ENCODE data around the gene NTM. TPM values are rescaled to one million over a fixed set of nuclear protein-coding genes. Genes with fewer than 3 reads are reported as not detected.
"Not testable (repeated sequence)": the region's sequence is repeated elsewhere in the genome, so short reads cannot be mapped to it uniquely, and the experiment has no call there.

Gene NTM
- total and polyA plus RNA-seq, 4 experiments from 2014 or later = not detected

DNA sequence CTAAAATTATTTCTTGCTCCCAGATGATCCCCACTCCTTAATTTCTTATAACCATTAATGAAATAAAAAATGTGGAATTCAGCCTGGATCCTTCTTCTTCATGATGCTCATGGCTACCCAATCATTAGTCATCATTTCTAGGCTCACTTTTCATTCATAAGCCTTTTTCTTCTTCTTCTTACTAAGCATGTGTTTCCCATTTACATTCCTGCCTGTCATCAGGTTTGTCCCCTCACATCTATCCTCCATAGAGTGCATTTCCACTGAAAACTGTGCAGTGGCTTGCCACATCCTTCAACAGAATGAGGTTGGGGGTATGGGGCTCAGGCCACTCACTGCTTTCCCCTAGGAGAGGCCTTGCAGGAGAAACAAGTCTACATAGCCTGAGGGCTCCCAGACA lies 35.8 kb upstream of the NTM start:
- H3K9me3 Mint-ChIP-seq = peaks cover 0 to 10% (median 0%) of the 10 kb centered on the region in 8 donors
- ChIA-PET POLR2A (ENCODE audit: partially characterized antibody) (no interaction called here), CTCF (ENCODE audit: partially characterized antibody) (no interaction called here)
- no peaks in the 10 kb centered on the region for H3K4me1 ChIP-seq (ENCODE audit: insufficient read depth, low read length)
- H3K36me3 ChIP-seq (ENCODE audit: insufficient read depth, low read length) = no peaks in the 10 kb centered on the region
- no peaks in the 10 kb centered on the region for H3K27me3 Mint-ChIP-seq
- H3K36me3 Mint-ChIP-seq = no peaks in the 10 kb centered on the region
- H3K27me3 ChIP-seq (ENCODE audit: insufficient read depth, low read length) = no peaks in the 10 kb centered on the region
- no peak overlapping the region for H3K4me3 ChIP-seq (ENCODE audit: low read length in 2 of 2)
- H3K4me3 Mint-ChIP-seq = no peak overlapping the region
- intact Hi-C loops (cut with micrococcal nuclease) = no loop called here
- H3K27ac ChIP-seq (ENCODE audit: low read depth, low read length) = no peak overlapping the region
- no peaks in the 10 kb centered on the region for H3K9me3 ChIP-seq (ENCODE audit: control insufficient read depth in 1 of 2, low read length in 2 of 2)
- H3K27ac Mint-ChIP-seq = no peak overlapping the region
- no peaks in the 10 kb centered on the region for H3K4me1 Mint-ChIP-seq
- no peak for DNase-seq

GRCh38 chr11:131341900-131342299 lies 28.5 kb upstream of the NTM start:
- POLR2A ChIA-PET (ENCODE audit: partially characterized antibody); CTCF ChIA-PET (ENCODE audit: partially characterized antibody); H3K27me3 ChIP-seq (ENCODE audit: insufficient read depth, low read length); H3K36me3 ChIP-seq (ENCODE audit: insufficient read depth, low read length); H3K27ac Mint-ChIP-seq; DNase-seq; H3K9me3 Mint-ChIP-seq; H3K27ac ChIP-seq (ENCODE audit: low read depth, low read length); H3K36me3 Mint-ChIP-seq; H3K9me3 ChIP-seq (ENCODE audit: control insufficient read depth in 1 of 2, low read length in 2 of 2); intact Hi-C loops (cut with micrococcal nuclease); H3K4me1 Mint-ChIP-seq; H3K4me3 Mint-ChIP-seq; H3K27me3 Mint-ChIP-seq; H3K4me1 ChIP-seq (ENCODE audit: insufficient read depth, low read length); H3K4me3 ChIP-seq (ENCODE audit: low read length in 2 of 2): not testable (repeated sequence)

DNA sequence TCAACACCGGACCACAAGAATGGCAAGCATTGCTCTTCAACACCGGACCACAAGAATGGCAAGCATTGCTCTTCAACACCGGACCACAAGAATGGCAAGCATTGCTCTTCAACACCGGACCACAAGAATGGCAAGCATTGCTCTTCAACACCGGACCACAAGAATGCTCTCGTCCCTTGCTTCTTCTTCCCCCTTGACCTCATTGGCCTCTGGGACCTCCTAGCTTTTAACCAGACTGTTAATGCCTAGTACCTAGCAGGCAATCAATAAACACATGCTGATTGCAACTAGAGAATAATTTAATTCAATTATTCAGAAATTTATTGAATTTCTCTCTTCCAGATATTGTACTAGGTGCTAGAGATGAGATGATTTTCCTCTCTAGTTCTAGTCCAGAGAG lies 28.0 kb upstream of the NTM start:
- CTCF ChIA-PET (ENCODE audit: partially characterized antibody); H3K27me3 Mint-ChIP-seq; H3K4me3 ChIP-seq (ENCODE audit: low read length in 2 of 2); H3K9me3 Mint-ChIP-seq; DNase-seq; H3K4me3 Mint-ChIP-seq; intact Hi-C loops (cut with micrococcal nuclease); POLR2A ChIA-PET (ENCODE audit: partially characterized antibody); H3K27me3 ChIP-seq (ENCODE audit: insufficient read depth, low read length); H3K4me1 ChIP-seq (ENCODE audit: insufficient read depth, low read length); H3K36me3 ChIP-seq (ENCODE audit: insufficient read depth, low read length); H3K27ac ChIP-seq (ENCODE audit: low read depth, low read length); H3K4me1 Mint-ChIP-seq; H3K9me3 ChIP-seq (ENCODE audit: control insufficient read depth in 1 of 2, low read length in 2 of 2); H3K36me3 Mint-ChIP-seq; H3K27ac Mint-ChIP-seq: not testable (repeated sequence)

DNA sequence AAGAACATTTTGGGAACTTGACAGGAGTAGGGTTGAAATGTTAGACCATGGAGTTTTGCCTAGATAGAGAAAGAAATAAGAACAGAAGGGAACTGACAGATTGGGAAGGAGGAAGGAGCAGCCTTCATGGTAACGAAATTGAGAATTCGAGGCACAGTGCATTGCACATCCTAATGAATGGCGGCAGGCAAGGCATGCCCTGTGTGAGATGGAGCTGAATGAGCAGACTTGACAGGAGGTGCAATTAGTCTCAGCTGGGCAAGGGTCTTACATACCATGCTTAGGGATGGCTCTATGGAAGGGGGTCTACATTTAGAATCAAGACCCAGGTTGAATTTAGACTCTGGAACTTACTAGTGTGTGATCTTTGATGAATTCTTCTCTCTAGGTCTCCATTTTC lies 25.0 kb upstream of the NTM start:
- H3K4me3 Mint-ChIP-seq = no peak overlapping the region
- no peaks in the 10 kb centered on the region for H3K36me3 Mint-ChIP-seq
- H3K27ac Mint-ChIP-seq = no peak overlapping the region
- DNase-seq = no peak
- Histone ChIP-seq H3K27ac (ENCODE audit: low read depth, low read length) (no peak overlapping the region), H3K4me1 (ENCODE audit: insufficient read depth, low read length) (no peaks in the 10 kb centered on the region), H3K4me3 (ENCODE audit: low read length in 2 of 2) (no peak overlapping the region), H3K36me3 (ENCODE audit: insufficient read depth, low read length) (no peaks in the 10 kb centered on the region), H3K9me3 (ENCODE audit: control insufficient read depth in 1 of 2, low read length in 2 of 2) (no peaks in the 10 kb centered on the region), H3K27me3 (ENCODE audit: insufficient read depth, low read length) (no peaks in the 10 kb centered on the region)
- H3K9me3 Mint-ChIP-seq = peaks cover 0 to 9% (median 3%) of the 10 kb centered on the region in 8 donors
- no peaks in the 10 kb centered on the region for H3K4me1 Mint-ChIP-seq
- POLR2A ChIA-PET (ENCODE audit: partially characterized antibody) = no interaction called here
- H3K27me3 Mint-ChIP-seq = no peaks in the 10 kb centered on the region
- CTCF ChIA-PET (ENCODE audit: partially characterized antibody) = no interaction called here
- intact Hi-C loops (cut with micrococcal nuclease) = no loop called here

- H3K4me3 ChIP-seq (ENCODE audit: low read length in 2 of 2) = no peak overlapping the region
- H3K36me3 ChIP-seq (ENCODE audit: insufficient read depth, low read length) = no peaks in the 10 kb centered on the region
- H3K9me3 ChIP-seq (ENCODE audit: control insufficient read depth in 1 of 2, low read length in 2 of 2) = no peaks in the 10 kb centered on the region
- no peaks in the 10 kb centered on the region for H3K27me3 ChIP-seq (ENCODE audit: insufficient read depth, low read length)
- intact Hi-C loops (cut with micrococcal nuclease) = no loop called here
- Mint-ChIP-seq H3K27me3 (no peaks in the 10 kb centered on the region), H3K4me3 (no peak overlapping the region), H3K27ac (no peak overlapping the region), H3K4me1 (no peaks in the 10 kb centered on the region), H3K9me3 (peaks cover 0 to 13% (median 3%) of the 10 kb centered on the region in 8 donors), H3K36me3 (no peaks in the 10 kb centered on the region)
- ChIA-PET POLR2A (ENCODE audit: partially characterized antibody) (no interaction called here), CTCF (ENCODE audit: partially characterized antibody) (no interaction called here)
- H3K27ac ChIP-seq (ENCODE audit: low read depth, low read length) = no peak overlapping the region
- no peaks in the 10 kb centered on the region for H3K4me1 ChIP-seq (ENCODE audit: insufficient read depth, low read length)
- no peak for DNase-seq
Observed at GRCh38 chr11:131349368-131350086, 20.9 kb upstream of the NTM start.

GRCh38 chr11:131350872-131351271 lies 19.5 kb upstream of the NTM start:
- no peaks in the 10 kb centered on the region for H3K36me3 ChIP-seq (ENCODE audit: insufficient read depth, low read length)
- ChIA-PET POLR2A (ENCODE audit: partially characterized antibody) (no interaction called here), CTCF (ENCODE audit: partially characterized antibody) (no interaction called here)
- H3K27ac Mint-ChIP-seq = no peak overlapping the region
- H3K9me3 ChIP-seq (ENCODE audit: control insufficient read depth in 1 of 2, low read length in 2 of 2) = no peaks in the 10 kb centered on the region
- H3K4me1 ChIP-seq (ENCODE audit: insufficient read depth, low read length) = no peaks in the 10 kb centered on the region
- no peaks in the 10 kb centered on the region for H3K4me1 Mint-ChIP-seq
- no peaks in the 10 kb centered on the region for H3K27me3 ChIP-seq (ENCODE audit: insufficient read depth, low read length)
- intact Hi-C loops (cut with micrococcal nuclease) = no loop called here
- H3K27ac ChIP-seq (ENCODE audit: low read depth, low read length) = no peak overlapping the region
- no peak overlapping the region for H3K4me3 ChIP-seq (ENCODE audit: low read length in 2 of 2)
- no peak overlapping the region for H3K4me3 Mint-ChIP-seq
- H3K36me3 Mint-ChIP-seq = no peaks in the 10 kb centered on the region
- H3K9me3 Mint-ChIP-seq = peaks cover 0 to 13% (median 3%) of the 10 kb centered on the region in 8 donors
- no peaks in the 10 kb centered on the region for H3K27me3 Mint-ChIP-seq
- DNase-seq = no peak

GRCh38 chr11:131351848-131352247 lies 18.6 kb upstream of the NTM start:
- no peaks in the 10 kb centered on the region for H3K27me3 Mint-ChIP-seq
- CTCF ChIA-PET (ENCODE audit: partially characterized antibody) = no interaction called here
- intact Hi-C loops (cut with micrococcal nuclease) = no loop called here
- no peak overlapping the region for H3K27ac ChIP-seq (ENCODE audit: low read depth, low read length)
- no peak overlapping the region for H3K27ac Mint-ChIP-seq
- no peaks in the 10 kb centered on the region for H3K36me3 Mint-ChIP-seq
- H3K4me1 ChIP-seq (ENCODE audit: insufficient read depth, low read length) = no peaks in the 10 kb centered on the region
- H3K36me3 ChIP-seq (ENCODE audit: insufficient read depth, low read length) = no peaks in the 10 kb centered on the region
- H3K9me3 ChIP-seq (ENCODE audit: control insufficient read depth in 1 of 2, low read length in 2 of 2) = no peaks in the 10 kb centered on the region
- no peak overlapping the region for H3K4me3 ChIP-seq (ENCODE audit: low read length in 2 of 2)
- peaks cover 0 to 13% (median 3%) of the 10 kb centered on the region in 8 donors for H3K9me3 Mint-ChIP-seq
- no peaks in the 10 kb centered on the region for H3K4me1 Mint-ChIP-seq
- no peak overlapping the region for H3K4me3 Mint-ChIP-seq
- DNase-seq = no peak
- H3K27me3 ChIP-seq (ENCODE audit: insufficient read depth, low read length) = no peaks in the 10 kb centered on the region
- POLR2A ChIA-PET (ENCODE audit: partially characterized antibody) = no interaction called here

- Histone ChIP-seq H3K4me1 (ENCODE audit: insufficient read depth, low read length) (no peaks in the 10 kb centered on the region), H3K27me3 (ENCODE audit: insufficient read depth, low read length) (no peaks in the 10 kb centered on the region), H3K9me3 (ENCODE audit: control insufficient read depth in 1 of 2, low read length in 2 of 2) (no peaks in the 10 kb centered on the region), H3K36me3 (ENCODE audit: insufficient read depth, low read length) (no peaks in the 10 kb centered on the region), H3K4me3 (ENCODE audit: low read length in 2 of 2) (no peak overlapping the region), H3K27ac (ENCODE audit: low read depth, low read length) (no peak overlapping the region)
- intact Hi-C loops (cut with micrococcal nuclease) = no loop called here
- no peaks in the 10 kb centered on the region for H3K27me3 Mint-ChIP-seq
- ChIA-PET CTCF (ENCODE audit: partially characterized antibody) (no interaction called here), POLR2A (ENCODE audit: partially characterized antibody) (no interaction called here)
- H3K9me3 Mint-ChIP-seq = peaks cover 0 to 13% (median 3%) of the 10 kb centered on the region in 8 donors
- no peak overlapping the region for H3K4me3 Mint-ChIP-seq
- H3K4me1 Mint-ChIP-seq = no peaks in the 10 kb centered on the region
- no peaks in the 10 kb centered on the region for H3K36me3 Mint-ChIP-seq
- no peak for DNase-seq
- no peak overlapping the region for H3K27ac Mint-ChIP-seq
Observed at GRCh38 chr11:131353766-131354165, 16.6 kb upstream of the NTM start.

Data from CD4-positive, alpha-beta memory T cell (primary cell).